Spinal cord (tissue), 10 donors: ENCODE data around the gene ATPAF1. TPM values are rescaled to one million over a fixed set of nuclear protein-coding genes. Genes with fewer than 3 reads are reported as not detected.

ENCODE experiments used
- DNase-seq, 6 donors: peaks; one replicate each; pipeline versions ENCODE4 v3.0.0 to v3.0.0-alpha.2; 2013 to 2015; ENCODE audit warnings: low spot score in 6 of 6, low read depth in 4 of 6
- H3K27ac ChIP-seq: one replicate; pipeline ENCODE4 v1.5.1; 2013; ENCODE audit warnings: low read depth, low read length, control low read depth
- H3K27me3 ChIP-seq: one replicate; pipeline ENCODE4 v1.6.1; 2013; ENCODE audit warnings: low read length; ENCODE audit not compliant: control insufficient read depth, insufficient read depth
- H3K36me3 ChIP-seq: one replicate; pipeline ENCODE4 v1.6.1; 2013; ENCODE audit warnings: low read length; ENCODE audit not compliant: control insufficient read depth, insufficient read depth
- H3K4me1 ChIP-seq: one replicate; pipeline ENCODE4 v1.6.1; 2013; ENCODE audit warnings: low read length; ENCODE audit not compliant: control insufficient read depth, insufficient read depth
- H3K4me3 ChIP-seq: one replicate; pipeline ENCODE4 v1.5.1; 2013; ENCODE audit warnings: low read depth, low read length, control low read depth
- H3K9me3 ChIP-seq: one replicate; pipeline ENCODE4 v1.6.1; 2013; ENCODE audit warnings: low read length; ENCODE audit not compliant: control insufficient read depth, insufficient read depth
- WGBS: methylation state at CpG from one replicate; pipeline ENCODE4 v1.1.5; 2013; ENCODE audit warnings: missing lambda C conversion rate; ENCODE audit not compliant: insufficient coverage; 5-methylcytosine and 5-hydroxymethylcytosine counted together
- polyA plus RNA-seq, 2 donors: library from polyadenylated mRNA; unstranded; fragments of 120-200 nt; gene quantifications; one replicate each; pipeline ENCODE4 v1.2.1, GENCODE V29; 2013; ENCODE audit not compliant: insufficient read length in 2 of 2
- total RNA-seq, 2 donors: library from RNA; depleted of rRNA in 1 of 2; stranded (reverse); fragments of 120-200 nt in 1 of 2; fragments of >200 nt in 1 of 2; gene quantifications; one replicate each; pipeline versions ENCODE4 v1.2.3 to v1.2.4, GENCODE V29; 2013 to 2014
- donor health status: healthy.

ATPAF1 gene
- total and polyA plus RNA-seq, 4 donors = 59.7 to 92.4 (median 80.4) TPM

GRCh38 chr1:46613661-46614603 is 54.2 kb downstream of the ATPAF1 start:
- Histone ChIP-seq H3K4me3 (no peak overlapping the region), H3K27me3 (no peaks in the 10 kb centered on the region), H3K9me3 (no peaks in the 10 kb centered on the region), H3K36me3 (peaks cover 22% of the 10 kb centered on the region), H3K27ac (peak overlapping the region; percentile 47), H3K4me1 (peaks cover 45% of the 10 kb centered on the region)
- WGBS = 14% methylated on average over 2 of the region's 16 CpGs
- DNase-seq = peak in 3 of 6 donors; percentile 33 to 83 (median 56)

GRCh38 chr1:46612937-46613660 is 55.1 kb downstream of the ATPAF1 start:
- Histone ChIP-seq H3K4me1 (peaks cover 45% of the 10 kb centered on the region), H3K27me3 (no peaks in the 10 kb centered on the region), H3K36me3 (peaks cover 30% of the 10 kb centered on the region), H3K27ac (no peak overlapping the region), H3K9me3 (no peaks in the 10 kb centered on the region), H3K4me3 (no peak overlapping the region)
- DNase-seq = peak in 1 of 6 donors; percentile 5
- WGBS = 93% methylated on average over 38 of the region's 38 CpGs

DNA sequence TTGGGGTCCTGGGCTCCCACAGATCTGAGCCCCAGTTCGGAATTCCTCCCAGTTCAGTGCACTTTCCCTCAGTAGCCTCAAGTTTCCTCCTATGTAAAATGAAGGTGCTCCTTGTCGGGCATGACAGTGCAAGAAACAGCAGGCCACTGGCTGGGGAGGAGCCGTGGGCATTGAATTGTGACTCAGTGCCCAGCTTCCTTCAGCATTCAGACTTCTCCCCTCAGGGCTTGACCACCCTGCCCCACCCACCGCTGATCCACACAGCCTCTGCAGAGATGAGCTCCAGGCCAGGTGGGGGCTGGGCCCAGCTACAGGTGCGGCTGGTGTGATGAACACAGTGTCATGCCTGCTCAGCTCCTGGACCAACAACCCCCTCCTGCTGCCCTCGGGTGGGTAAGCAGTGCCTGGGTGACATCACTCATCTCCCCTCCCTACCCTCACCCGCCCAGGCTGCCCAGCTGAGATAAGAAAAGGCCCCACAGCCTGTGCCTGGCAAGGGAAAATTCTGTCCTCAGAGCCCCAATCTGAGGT is 56.4 kb downstream of the ATPAF1 start:
- Histone ChIP-seq H3K9me3 (no peaks in the 10 kb centered on the region), H3K4me1 (peaks cover 45% of the 10 kb centered on the region), H3K4me3 (no peak overlapping the region), H3K27me3 (no peaks in the 10 kb centered on the region), H3K36me3 (peaks cover 33% of the 10 kb centered on the region), H3K27ac (no peak overlapping the region)
- DNase-seq = no peak
- WGBS = 81% methylated on average over 7 of the region's 7 CpGs

DNA sequence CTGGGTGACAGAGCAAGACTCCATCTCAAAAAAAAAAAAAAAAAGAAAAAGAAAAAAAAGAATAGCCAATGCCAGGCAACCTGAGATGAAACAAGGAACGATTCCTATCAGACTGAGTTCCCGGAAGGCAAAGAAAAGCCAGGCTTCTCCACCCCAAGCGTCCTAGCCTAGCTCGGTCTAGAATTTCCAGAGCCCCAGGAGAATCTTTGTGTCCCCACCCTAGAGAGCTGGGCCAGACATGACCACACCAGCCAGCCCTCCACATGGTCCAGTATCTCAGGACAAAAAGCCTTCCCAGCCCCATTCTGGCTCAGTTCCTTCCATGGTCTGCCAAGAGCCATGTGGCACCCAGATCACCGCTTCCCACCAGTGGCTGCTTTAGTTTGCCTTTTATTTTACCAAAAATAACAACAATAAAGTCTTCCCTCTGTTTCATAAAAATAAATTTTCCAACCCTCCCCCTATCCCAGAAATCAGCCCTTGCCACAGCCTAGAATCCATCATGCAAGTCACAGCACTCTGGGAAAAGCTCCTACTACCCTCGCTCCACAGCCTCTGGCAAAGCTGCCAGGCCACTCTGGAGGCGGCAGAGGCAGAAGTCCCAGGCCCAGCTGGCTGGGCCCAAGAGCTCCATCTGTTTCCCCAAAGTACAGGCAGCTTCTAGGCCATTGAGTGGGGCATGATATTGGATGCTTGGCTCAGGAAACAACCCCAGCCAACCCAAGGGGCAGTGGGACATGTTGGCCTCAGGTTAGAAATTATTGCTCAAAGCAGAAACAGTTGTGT is 60.6 kb downstream of the ATPAF1 start:
- WGBS = 71% methylated on average over 6 of the region's 7 CpGs
- H3K4me1 ChIP-seq = peaks cover 24% of the 10 kb centered on the region
- H3K27ac ChIP-seq = no peak overlapping the region
- H3K4me3 ChIP-seq = no peak overlapping the region
- peaks cover 27% of the 10 kb centered on the region for H3K36me3 ChIP-seq
- H3K27me3 ChIP-seq = no peaks in the 10 kb centered on the region
- DNase-seq = peak in 1 of 6 donors; percentile 26
- H3K9me3 ChIP-seq = no peaks in the 10 kb centered on the region

GRCh38 chr1:46606255-46606965 is 61.8 kb downstream of the ATPAF1 start:
- no peaks in the 10 kb centered on the region for H3K9me3 ChIP-seq
- DNase-seq = no peak
- no peak overlapping the region for H3K27ac ChIP-seq
- WGBS = 94% methylated on average over 1 of the region's 2 CpGs
- peaks cover 20% of the 10 kb centered on the region for H3K36me3 ChIP-seq
- peaks cover 18% of the 10 kb centered on the region for H3K4me1 ChIP-seq
- no peaks in the 10 kb centered on the region for H3K27me3 ChIP-seq
- no peak overlapping the region for H3K4me3 ChIP-seq

DNA sequence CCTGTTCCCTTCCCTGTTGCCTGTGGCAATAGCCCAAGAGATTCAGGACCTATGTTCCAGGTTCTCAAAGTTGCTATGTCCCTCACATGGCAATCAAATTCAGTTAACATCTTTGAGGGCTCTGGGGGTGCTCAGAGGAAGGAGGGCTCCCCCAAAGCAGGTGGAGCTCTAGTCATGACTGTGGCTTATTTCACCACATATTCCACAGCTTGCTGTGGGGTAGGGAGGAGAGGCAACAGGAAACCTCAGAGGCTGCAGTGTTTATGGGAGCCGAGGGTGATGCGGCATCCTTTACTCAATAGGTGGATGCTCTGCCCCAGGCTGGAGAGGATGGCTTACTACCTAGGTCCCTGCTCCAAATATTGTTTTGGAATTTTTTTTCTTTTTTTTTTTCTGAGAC is 62.9 kb downstream of the ATPAF1 start:
- Histone ChIP-seq H3K9me3 (no peaks in the 10 kb centered on the region), H3K4me3 (no peak overlapping the region), H3K27ac (no peak overlapping the region), H3K36me3 (peaks cover 20% of the 10 kb centered on the region), H3K27me3 (no peaks in the 10 kb centered on the region), H3K4me1 (peaks cover 18% of the 10 kb centered on the region)
- no peak for DNase-seq
- WGBS = 93% methylated on average over 2 of the region's 2 CpGs

- DNase-seq = peak; percentile 88 to 99 (median 93)
- H3K27me3 ChIP-seq = no peaks in the 10 kb centered on the region
- under 1% methylated on average over 51 of the region's 53 CpGs for WGBS
- H3K27ac ChIP-seq = peak within 1 kb of the TSS; percentile 49
- peaks cover 18% of the 10 kb centered on the region for H3K4me1 ChIP-seq
- H3K4me3 ChIP-seq = peak within 1 kb of the TSS; percentile 92
- peaks cover 12% of the 10 kb centered on the region for H3K36me3 ChIP-seq
- no peaks in the 10 kb centered on the region for H3K9me3 ChIP-seq
These were observed 64.2 kb downstream of the ATPAF1 start, which contains the start of gene MKNK1 for GRCh38 chr1:46603858-46604549. Gene MKNK1 (minus strand): TSS chr1:46604268. CDS start chr1:46583327, 20,941 bp downstream.

DNA sequence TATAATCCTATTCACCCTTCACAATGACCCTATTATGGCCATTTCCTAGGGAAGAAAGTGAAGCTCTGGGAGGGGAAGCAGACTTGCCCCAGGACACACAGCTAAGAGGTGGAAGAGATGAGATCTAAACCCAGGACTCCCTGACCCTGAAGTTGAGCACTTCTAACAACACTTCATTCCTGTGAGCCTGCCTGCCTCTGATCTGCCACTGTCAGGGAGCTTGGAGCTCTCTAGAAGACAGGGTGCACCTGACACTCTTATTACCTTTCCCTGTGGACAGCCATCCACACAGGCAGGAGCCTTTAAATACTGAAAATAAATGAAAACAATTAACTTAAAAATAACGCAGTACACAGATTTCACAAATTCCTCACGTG is 64.7 kb downstream of the ATPAF1 start:
- no peaks in the 10 kb centered on the region for H3K27me3 ChIP-seq
- no peaks in the 10 kb centered on the region for H3K9me3 ChIP-seq
- H3K4me1 ChIP-seq = peaks cover 18% of the 10 kb centered on the region
- no peak for DNase-seq
- WGBS = 8% methylated on average over 2 of the region's 2 CpGs
- H3K36me3 ChIP-seq = peaks cover 7% of the 10 kb centered on the region
- H3K27ac ChIP-seq = no peak overlapping the region
- peak overlapping the region; percentile 92 for H3K4me3 ChIP-seq
